Stimulated activated CD4-positive, alpha-beta T cell treated with anti-CD3 and anti-CD28 coated beads, Interleukin-1b, Interleukin-23, amount 100 ng/mL, for 24 hours (primary cell): ENCODE data around the gene CDPF1.

Experiments used
- DNase-seq, 4 experiments: peaks; one replicate each; pipeline ENCODE4 v3.0.0-alpha.2; 2020; ENCODE audit warnings: low read depth in 4 of 4, low spot score in 1 of 4

Gene CDPF1

DNA sequence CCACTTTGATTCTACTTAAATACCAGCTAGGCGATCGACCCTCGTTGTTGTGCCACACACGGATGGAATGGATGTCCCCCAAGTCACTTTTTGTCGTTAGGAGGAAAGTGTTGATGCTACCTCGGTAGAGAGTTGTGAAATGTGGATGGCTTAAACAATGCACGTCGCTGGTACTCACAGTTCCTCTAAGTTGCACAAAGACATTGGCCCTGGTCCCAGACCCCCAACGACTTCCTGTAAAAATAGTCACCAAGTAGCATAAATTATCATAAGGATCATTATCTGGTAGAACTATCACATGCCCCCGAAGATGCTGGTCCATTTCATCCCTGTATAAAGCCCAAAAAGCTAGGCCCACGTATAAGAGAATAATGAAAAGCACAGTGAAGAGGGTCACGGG, 9.3 kb upstream of the CDPF1 start:
- no peak for DNase-seq

DNA sequence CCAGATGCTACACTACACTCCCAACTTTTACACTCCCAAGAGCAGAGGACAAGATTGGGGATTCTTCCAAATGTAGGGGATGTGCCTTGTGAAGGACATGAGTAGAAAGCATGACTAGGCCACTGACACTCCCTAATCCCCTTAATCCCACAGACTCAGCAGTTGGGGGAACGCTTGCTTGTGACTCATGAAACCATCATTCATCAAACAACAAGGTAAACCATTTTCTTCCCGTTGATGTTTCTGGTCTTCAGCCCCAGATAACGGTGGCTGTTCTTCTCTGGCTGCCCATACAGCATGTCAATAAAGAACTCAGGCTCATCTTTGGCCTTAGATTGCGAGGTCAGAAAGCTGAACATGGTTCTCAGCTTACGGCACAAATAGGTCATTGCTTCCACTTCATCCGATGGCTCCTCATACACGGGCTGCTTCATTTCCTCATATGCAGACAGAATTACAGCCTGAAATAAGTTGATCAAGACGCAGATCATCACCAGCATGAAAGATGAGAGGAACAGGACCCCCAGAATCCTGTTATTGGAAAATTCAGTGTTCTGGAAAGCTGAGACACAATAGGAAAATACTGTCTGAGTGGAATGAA, 6.4 kb upstream of the CDPF1 start:
- DNase-seq = no peak

DNA sequence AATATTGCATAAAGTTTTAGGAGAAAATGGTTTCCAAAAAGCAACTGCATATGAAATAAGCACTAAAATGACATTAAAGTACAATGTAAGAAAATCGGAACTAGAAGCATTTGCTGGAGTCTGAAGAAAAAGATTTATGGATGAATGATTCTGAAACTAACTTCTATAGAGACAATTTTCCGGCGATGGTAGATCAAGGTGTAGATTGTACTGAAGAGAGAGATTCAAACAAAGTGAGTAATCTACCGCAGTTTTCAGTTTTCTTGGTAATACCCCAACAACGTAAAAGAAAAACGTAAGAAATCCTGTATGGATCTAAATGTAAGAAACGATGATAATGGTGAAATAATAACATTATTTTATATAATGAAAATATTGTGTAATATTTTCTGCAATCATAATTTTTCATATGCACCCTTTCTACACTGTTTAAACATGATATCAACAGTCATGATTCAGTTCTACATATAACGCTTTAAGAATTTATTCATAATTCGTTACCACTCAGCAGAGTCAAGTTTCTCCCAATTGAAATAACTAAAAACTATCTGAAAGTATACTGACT, 1.8 kb upstream of the CDPF1 start:
- no peak for DNase-seq

DNA sequence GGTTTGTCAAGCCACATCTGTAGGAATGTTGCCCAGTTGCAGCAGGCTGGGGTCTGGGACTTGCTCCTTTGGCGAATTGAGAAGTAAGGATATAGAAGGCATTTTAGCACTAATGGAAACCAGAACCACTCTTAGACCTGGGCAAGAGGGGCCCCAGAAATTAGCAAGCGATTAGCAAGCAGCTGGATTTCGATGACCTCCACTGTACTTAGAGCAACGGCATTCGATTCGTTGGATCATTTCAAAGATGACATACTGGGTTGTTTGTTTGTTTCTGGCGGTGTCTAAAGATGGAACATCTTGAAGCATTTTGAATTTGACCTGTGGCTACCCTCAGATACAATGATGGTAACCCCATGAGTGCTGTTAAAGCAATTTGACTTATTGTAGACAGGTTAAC, 1.2 kb upstream of the CDPF1 start:
- no peak for DNase-seq

DNA sequence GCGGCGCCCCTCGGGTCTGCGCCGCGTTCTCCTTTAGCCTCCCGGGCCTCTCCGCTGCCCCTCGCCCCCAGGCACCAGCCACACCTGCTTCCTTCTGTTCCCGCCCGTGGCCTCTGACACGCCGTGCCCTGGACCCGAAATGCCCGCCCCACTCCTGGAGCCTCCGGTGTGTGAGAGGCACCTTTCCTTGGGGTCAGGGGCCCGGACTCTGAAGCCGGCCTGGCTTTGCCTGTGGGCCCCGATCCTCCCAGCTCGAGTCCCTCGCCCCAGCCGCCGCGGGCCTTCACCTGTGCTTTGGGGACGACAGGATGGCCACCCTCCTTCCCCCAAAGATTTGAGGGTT, 661 bp upstream of the CDPF1 start:
- no peak for DNase-seq

DNA sequence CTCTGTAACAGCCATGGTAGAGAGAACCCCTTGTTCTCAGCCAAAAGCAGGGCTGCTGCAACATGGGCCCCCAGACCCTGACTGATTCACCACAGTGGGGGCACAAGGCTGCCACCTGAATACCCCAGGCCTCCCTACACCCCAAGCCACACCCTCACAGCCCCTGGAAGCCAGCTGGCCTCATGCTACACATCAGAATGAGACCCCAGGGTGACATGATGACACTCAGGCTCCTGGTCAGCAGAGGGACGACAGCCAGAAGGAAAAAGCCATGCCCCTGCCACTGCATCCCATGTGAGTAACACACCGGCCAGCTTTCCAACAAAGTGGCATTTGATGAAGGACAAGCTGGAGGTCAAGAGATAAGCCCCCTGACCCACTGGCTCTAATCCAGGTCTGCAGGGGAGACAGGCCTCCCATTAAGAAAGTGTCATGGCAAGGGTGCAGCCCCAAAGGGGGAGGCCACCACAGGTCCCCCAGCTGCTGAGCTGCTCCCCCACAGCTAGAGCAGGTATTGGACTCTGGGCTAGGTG, 2.6 kb downstream of the CDPF1 start:
- DNase-seq = no peak

DNA sequence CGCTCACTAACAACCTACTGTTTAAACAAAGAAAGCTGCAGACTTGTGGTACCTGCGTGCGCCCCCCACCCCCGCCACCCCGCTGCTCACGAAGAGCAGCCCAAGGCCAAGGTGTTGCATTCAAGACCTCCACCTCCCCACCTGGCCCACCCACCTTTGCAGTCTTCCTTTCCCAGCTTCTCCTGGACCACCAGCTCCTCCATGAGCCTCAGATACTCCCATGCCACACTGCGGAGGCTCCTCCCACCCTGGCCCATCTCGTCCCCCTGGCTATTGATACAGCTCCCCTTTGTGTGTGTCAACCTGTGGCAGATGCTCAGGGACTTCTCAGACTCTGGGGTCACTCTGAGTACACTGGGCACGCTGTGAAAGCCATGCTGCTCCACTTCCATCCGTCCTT, 3.9 kb downstream of the CDPF1 start:
- DNase-seq = no peak

DNA sequence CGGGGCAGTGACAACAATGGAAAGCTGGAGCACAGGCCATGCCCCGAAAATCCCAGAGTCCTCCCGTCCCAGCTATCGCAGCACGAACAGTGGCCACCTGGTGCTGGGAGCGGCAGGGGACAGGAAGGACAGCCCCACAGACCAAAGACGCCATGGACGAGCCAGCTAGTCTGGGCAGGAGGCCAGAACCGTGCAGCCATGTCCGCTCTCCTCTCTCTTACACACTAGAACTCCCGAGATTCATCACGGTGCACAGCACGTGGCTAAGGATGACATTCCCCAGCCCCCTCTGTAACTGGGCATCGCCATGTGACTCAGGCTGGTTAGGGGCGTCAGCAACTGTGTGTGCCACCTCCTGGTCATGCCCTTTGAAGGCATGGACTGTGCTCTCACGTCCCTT, 4.6 kb downstream of the CDPF1 start:
- DNase-seq = no peak

DNA sequence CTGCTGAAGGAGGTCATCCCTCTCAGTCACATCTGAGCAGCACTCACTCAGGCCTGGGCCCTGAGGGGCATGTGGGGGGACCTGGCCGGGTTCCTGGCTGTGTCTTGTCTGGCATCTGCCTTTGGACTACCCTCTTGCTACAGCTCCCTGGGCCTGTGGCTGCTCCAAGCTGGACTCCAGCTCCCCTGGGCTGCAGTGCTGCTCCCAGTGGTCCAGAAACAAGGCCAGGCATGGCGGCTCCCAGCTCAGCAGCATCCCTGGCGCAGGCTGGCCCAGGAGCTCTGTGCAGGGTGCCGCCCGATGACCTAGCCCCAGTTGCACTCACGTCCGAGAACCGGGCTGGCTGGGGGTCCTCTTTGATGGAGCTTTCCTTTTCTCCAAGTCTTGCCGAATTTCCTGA, 5.3 kb downstream of the CDPF1 start:
- DNase-seq = no peak

DNA sequence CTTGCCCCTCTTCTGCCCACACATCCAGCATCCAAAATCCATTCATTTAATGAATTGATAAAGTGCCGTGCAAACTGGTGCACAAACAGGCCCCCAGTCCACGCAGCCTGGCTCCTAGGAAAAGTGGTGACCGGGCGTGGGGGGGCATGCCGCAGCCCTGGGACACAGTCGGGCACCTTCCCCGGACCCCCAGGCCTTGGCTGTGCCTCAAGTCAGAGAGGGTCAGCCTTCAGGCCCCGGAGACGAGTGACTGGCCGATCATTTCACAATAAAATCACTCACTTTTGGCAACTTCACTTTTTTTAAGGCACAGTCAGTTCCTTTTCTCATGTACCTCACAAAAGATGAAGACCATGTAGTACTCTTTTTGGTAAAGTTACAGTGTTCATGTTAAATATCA, 8.0 kb downstream of the CDPF1 start:
- no peak for DNase-seq

DNA sequence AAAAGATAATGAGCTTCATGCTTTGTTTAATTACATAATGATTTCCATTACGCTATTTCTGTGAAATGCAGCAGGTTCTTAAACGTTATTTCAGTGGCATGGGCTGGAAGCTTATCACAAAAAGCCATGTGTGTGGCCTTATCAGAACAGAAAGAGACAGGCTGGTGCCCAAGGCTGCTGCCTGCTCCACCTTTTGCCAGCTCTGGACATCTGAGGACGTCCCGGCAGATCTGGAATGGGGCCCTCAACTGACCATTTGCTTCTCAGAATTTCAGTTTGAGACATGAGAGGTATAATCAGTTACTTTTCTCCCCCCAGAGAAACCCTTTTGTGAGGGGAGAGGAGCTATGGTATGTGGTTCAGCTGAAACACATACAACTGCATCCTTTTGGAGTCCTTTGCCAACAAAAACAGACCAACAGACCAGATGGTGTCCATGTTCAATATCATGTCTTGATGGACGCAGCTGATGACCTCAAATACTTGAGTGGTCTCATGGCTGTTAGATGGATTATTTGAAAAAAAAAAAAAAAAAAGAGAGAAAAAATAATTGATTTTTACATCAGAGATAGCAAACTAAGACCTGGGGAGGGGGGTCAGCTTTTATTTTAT, 8.6 kb downstream of the CDPF1 start:
- DNase-seq = no peak

DNA sequence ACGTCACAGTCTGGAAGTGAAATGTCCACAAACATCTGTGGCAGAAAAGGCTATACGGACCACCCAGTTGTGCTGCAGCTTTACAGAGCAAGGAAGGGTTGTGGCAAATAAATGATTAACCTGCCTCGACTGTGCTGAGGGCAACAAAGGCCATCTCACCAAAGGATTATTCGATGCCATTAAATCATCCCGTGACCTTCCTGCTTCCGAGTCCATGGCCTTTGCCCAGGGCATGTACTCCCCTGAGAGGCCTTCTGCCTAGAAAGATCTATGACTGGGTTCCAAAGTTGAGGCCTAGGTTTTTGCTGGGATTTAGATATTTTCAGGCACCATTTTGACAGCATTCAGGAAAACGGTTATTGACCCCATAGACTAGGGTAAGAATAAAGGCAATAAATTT, 9.2 kb downstream of the CDPF1 start:
- DNase-seq = no peak

DNA sequence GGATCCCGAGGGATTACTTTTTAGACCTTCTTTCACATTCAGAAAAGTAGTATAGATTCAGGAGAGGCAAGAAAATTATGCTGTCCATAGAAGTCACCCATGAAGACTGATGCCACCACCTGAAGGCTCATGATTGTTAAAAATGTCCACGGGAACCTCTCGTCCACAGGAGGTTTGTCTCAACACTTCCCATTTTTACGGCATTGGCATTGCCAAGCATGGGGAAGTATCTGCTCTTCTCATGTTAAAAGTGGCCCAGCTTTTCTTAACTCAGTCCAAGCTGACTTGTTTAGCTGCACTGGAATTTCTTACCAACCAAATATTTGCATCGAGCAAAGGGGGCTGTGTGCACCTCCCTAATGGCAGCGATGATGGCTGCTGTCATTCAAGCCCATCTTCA, 9.6 kb downstream of the CDPF1 start:
- DNase-seq = no peak

DNA sequence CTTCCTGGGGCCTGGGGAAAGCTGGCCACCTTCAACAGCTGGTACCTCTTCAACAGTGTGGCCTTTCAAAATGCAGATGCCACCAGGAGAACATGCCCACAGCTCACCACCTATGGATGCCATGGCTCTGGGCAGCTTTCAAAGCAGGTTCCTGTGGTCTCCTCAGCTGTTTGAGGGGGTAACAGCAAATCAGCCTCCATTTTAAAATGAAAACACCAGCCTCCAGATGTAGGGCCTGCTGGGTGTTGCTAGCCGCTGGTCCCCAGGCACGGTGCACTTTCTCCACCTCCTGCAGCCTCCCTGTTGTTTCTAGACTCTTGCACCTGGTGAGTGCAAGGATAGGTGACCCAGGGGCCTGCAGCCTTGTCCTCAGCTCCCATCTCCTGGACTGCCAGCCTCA, 10.0 kb downstream of the CDPF1 start:
- no peak for DNase-seq

DNA sequence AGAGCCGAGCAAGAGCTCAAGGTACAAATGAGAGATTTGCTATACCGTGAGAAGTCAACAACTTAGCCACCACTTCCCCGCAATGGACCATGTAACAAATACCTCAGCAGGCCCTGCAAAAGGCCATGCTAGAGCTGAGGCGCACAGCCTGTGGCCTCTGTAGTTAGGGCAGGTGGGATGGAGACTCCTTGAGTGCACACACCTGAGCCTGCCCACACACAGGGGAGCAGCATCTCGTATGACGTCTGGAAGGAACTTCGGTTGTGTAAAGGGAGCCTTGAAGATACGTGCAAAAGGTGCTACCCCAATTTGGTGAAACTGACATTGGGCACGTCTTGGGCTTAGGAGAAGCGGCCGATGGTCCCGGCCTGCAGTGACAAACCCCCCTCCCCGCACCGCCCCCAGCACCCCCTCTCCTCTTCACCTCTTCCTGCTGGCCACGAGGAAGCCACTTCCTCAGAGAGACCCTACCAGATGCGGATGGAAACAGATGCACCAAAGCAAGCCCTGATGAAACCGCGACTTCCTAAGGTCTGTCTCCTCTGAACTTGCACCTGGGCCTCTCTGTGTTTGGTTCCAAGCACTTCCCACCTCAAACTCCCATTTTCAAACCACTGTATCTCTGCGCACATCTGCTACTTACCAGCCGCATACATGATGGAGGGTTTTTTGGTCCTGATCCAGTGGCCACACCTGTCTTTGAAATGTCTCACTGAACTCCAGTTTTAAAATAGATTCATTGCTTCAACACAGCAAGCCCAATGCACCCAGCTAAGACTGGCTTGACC, 10.6 kb downstream of the CDPF1 start:
- DNase-seq = no peak

DNA sequence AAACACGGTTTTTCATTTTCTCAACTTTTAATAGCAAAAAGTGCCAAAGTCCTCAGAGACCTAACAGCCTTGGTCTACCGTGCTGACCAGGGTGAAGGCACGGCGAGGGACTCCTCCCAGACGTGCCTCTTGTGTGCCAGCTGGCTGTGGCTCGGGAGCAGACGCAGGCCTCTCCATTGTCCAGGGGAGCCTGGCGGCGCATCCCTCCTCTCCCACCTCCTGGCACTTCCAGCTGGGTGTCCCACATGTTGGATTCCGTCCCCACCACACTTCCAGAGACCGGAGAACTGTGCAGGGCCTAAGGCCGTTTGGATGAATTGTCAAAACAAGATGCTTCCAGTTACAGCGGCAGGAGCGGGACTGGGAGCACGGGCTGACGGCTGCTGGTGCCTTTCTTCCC, 11.6 kb downstream of the CDPF1 start:
- DNase-seq = no peak

DNA sequence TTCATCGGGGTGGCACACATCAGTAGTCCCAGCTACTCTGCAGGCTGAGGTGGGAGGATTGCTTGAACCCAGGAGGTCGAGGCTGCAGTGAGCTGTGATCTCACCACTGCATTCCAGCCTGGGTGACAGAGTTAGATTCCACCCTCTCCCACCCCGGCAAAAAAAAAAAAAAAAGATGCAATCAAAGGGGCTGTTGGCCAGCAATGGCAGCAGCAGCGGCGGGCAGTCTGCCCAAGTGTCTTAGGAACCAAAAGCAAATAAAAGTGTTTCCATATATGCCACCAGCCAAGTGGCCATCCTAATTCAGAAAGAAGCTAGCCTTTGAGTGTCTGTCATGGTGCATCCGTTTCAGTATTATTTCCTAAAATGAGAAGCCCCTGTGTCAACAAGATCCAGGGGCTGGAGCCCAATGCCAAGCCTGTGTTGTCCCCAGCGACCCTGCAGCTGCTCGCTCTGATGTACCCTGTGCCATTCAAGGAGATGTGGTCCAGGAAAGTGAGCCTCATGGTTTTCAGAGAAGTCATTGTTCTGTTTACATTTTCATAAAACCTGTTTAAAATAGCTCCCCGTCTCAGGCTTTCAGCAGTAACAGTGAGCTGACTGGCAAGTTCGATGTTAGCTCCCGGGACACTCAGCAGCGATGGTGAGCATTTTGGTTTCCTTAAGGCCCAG, 12.5 kb downstream of the CDPF1 start:
- DNase-seq = no peak

DNA sequence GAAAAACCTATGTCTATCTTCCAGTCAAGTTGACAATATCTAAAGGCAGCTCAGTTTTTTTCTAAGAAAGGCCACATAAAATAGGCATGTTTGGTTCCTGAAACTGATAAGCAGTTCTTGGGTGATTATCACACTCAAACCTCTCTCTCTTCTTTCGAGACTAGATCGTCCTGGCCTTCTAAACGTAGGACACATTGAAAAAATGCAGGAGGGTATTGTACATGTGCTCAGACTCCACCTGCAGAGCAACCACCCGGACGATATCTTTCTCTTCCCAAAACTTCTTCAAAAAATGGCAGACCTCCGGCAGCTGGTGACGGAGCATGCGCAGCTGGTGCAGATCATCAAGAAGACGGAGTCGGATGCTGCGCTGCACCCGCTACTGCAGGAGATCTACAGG, 15.1 kb downstream of the CDPF1 start:
- DNase-seq = no peak

DNA sequence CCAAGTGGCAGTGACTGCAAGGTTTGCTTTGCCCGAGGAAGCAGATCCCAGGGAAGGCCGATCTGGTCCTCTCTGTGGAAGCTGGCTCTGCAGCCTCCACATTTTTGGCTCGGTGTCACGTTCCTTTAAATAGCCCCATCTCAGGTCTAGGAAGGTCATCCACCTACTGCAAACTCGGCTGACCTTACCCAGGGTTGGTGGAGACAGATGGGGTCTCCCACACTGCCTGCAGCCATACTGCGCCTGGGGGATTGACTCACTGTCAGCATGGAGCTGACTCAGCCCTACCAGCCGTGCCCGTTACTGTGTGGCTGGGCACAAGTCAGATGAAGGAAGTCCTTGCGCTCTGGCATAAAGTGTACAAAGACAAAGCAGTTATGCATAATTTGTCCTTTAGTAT, 16.9 kb downstream of the CDPF1 start:
- DNase-seq = no peak

DNA sequence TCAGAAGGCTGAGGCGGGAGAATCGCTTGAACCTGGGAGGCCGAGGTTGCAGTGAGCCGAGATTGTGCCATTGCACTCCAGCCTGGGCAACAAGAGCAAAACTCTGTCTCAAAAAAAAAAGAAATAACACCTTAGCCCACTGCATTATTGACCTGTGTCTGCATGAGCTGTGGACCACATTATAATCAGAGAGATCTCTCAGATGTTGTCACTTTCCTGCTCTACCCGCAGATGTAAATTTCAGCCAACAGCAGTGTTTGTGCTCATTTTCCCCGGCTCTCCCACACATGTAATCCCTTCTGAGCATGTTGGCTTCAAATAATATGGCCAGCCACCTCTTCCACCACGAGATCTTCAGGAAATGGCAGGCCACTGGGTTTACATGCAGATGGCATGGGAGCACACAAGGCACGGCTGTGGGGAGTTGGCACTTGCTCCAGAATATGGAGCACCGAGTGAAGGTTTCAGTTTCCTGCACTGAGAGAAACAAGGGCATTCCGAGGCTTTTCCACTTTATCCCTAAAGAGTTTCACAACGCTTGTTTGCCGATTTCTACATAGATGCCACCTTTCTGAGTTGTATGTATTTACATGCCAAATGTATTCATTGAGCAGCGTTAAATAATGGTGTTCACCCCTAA, 19.7 kb downstream of the CDPF1 start:
- DNase-seq = no peak

DNA sequence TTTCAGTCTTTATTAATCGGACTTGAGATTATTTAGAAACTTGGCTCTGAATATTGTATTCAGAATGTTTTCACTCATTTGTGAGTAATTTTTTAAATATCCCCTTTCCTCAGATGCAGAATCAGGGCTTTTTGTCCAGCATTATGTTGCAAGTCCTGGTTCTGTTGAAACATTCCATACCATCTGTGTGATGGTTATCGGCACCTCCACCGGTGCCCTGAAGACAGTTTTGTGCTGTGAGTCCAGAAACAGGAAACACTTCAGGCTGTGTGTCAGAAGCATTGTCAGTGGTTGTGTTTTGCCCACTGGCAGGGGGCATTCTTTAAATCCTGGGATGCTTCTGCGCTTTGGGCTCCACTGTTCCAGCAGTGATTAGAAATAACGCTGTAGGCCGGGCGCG, 20.4 kb downstream of the CDPF1 start:
- DNase-seq = no peak
